ENCODE results near the gene CCND3. TPM values are rescaled to one million over a fixed set of nuclear protein-coding genes. Genes with fewer than 3 reads are reported as not detected.
A peak's percentile ranks its signal among the peaks of the same experiment; 100 is the strongest.
"Not testable (repeated sequence)": the region's sequence is repeated elsewhere in the genome, so short reads cannot be mapped to it uniquely, and the experiment has no call there.

CCND3 gene
- total RNA-seq, 2 donors from 2014 or later, result 131 to 170 TPM

DNA sequence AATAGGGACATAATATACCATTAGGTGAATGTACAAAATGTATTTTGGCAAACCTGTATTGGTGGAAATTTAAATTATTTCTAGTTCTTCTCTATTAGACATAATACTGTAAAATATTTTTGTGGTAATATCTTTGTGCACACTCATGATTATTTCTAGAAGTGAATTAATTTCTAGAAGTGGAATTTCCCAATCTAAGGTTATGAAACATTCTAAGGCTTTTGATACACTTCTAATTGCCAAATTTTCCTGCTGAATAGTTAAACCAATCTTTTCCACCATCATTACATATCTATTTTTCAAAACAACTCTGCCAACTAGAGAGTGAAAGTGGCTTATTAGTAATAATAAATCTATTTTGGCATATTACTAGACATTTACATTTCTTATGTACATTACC lies 1.8 kb upstream of the CCND3 start:
- TF ChIP-seq, protein P1, sequence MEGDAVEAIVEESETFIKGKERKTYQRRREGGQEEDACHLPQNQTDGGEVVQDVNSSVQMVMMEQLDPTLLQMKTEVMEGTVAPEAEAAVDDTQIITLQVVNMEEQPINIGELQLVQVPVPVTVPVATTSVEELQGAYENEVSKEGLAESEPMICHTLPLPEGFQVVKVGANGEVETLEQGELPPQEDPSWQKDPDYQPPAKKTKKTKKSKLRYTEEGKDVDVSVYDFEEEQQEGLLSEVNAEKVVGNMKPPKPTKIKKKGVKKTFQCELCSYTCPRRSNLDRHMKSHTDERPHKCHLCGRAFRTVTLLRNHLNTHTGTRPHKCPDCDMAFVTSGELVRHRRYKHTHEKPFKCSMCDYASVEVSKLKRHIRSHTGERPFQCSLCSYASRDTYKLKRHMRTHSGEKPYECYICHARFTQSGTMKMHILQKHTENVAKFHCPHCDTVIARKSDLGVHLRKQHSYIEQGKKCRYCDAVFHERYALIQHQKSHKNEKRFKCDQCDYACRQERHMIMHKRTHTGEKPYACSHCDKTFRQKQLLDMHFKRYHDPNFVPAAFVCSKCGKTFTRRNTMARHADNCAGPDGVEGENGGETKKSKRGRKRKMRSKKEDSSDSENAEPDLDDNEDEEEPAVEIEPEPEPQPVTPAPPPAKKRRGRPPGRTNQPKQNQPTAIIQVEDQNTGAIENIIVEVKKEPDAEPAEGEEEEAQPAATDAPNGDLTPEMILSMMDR (IDR thresholded peaks at IDR 0.05), result no peak
- ATAC-seq (ENCODE audit: insufficient number of reproducible peaks, low FRiP score, low read depth) (no peak), DNase-seq (ENCODE audit: low spot score) (no peak)
- H3K4me3 ChIP-seq, result no peak overlapping the region
- H3K36me3 ChIP-seq, result no peaks in the 10 kb centered on the region
- no peaks in the 10 kb centered on the region for H3K9me3 ChIP-seq
- H3K27ac ChIP-seq, result no peak overlapping the region
- no peaks in the 10 kb centered on the region for H3K27me3 ChIP-seq (replicated peaks; ENCODE audit: insufficient read depth)
- peaks cover 24 to 29% of the 10 kb centered on the region in 2 donors for H3K4me1 ChIP-seq (ENCODE audit: control insufficient read depth in 1 of 2, low read depth in 2 of 2)

DNA sequence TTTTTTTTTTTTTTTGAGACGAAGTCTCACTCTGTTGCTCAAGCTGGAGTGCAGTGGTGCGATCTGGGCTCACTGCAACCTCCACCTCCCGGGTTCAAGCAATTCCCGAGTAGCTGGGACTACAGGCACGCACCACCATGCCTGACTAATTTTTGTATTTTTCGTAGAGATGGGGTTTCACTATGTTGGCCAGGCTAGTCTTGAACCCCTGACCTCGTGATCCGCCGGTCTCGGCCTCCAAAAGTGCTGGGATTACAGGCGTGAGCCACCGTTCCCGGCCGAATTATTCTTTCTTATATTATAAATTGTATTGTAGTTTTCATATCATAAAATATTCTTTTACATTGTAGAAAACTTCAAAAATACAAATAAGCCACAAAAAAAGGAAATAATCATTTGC lies 1.3 kb upstream of the CCND3 start:
- not testable (repeated sequence) for H3K4me3 ChIP-seq; H3K36me3 ChIP-seq; DNase-seq (ENCODE audit: low spot score); H3K27ac ChIP-seq; ATAC-seq (ENCODE audit: insufficient number of reproducible peaks, low FRiP score, low read depth); H3K27me3 ChIP-seq (replicated peaks; ENCODE audit: insufficient read depth); H3K9me3 ChIP-seq
- peaks cover 24 to 29% of the 10 kb centered on the region in 2 donors for H3K4me1 ChIP-seq (ENCODE audit: control insufficient read depth in 1 of 2, low read depth in 2 of 2)

DNA sequence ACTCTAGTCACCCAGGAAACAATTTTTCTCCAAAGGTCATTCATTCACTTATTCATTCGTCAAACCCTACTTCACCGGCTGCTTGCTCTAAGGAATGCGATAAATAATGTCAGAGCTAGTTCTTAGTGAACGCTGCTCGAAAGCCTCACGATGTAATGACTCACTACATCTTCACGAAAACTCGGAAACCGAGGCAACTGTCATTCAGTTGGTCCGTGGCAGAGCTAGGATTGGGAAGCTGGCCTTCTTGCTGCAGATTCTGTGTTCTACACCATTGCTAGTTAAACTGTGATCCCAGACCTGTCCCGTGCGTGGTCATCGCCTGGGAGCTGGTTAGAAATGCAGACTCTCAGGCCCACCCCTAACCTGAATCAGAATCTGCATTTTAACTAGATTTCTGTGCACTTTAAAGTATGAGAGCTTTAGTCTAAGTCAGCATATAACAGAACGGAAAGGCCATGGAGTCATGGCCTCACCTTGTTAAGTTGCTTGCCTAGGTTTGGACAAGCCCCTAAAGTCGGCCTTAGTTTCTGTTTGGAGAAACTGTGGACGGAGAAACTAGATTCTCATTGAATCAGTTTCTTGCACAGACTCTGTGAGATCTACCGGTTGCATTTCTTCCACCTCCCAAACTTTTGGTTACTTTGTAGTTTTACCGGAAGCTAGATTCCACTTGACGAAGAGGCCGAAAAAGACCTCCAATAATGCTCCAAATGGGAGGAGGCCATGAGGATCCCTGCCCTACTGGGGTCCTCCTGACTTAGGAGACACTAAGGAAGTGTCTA lies 651 bp upstream of the CCND3 start:
- Histone ChIP-seq H3K27me3 (replicated peaks; ENCODE audit: insufficient read depth) (no peaks in the 10 kb centered on the region), H3K9me3 (no peaks in the 10 kb centered on the region), H3K4me3 (peak overlapping the region; percentile 83), H3K27ac (peak overlapping the region; percentile 71 to 83), H3K4me1 (ENCODE audit: control insufficient read depth in 1 of 2, low read depth in 2 of 2) (peaks cover 24 to 29% of the 10 kb centered on the region in 2 donors), H3K36me3 (no peaks in the 10 kb centered on the region)
- ATAC-seq (ENCODE audit: insufficient number of reproducible peaks, low FRiP score, low read depth) (peak; percentile 36), DNase-seq (ENCODE audit: low spot score) (no peak)
- TF ChIP-seq, protein P1 (IDR thresholded peaks at IDR 0.05), result no peak

DNA sequence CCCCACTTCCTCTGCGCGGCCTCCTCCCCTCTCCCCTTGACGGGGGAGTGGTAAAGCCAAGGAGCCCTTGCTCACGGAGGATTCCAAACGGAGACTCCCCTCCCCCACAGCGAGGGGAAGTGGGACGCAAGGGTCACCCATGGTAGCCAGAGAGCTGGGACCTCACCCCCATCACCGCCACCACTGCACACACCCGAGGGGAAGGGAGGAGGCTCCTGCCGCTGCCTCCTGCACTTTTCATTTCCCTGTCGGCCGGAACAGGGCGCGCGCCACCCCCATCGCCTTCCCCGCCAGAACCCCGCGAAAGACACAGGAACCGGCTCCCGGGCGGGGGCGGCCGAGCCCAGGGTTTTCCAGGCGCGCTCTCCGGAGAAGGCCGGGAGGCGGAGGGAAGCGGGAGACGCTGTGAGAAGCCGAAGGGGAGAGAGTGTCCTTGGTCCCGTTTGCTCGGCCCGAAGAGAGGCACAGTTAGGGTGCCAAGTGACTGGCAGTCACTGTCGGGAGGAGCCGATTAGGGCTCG lies 789 bp downstream of the CCND3 start:
- Histone ChIP-seq H3K4me1 (ENCODE audit: control insufficient read depth in 1 of 2, low read depth in 2 of 2) (peaks cover 31 to 39% of the 10 kb centered on the region in 2 donors), H3K9me3 (no peaks in the 10 kb centered on the region), H3K4me3 (peak overlapping the region; percentile 83), H3K36me3 (peaks cover 8% of the 10 kb centered on the region), H3K27ac (peak overlapping the region; percentile 55 to 65), H3K27me3 (replicated peaks; ENCODE audit: insufficient read depth) (no peaks in the 10 kb centered on the region)
- TF ChIP-seq, protein P1 (IDR thresholded peaks at IDR 0.05), result no peak
- ATAC-seq (ENCODE audit: insufficient number of reproducible peaks, low FRiP score, low read depth) (no peak), DNase-seq (ENCODE audit: low spot score) (no peak)

DNA sequence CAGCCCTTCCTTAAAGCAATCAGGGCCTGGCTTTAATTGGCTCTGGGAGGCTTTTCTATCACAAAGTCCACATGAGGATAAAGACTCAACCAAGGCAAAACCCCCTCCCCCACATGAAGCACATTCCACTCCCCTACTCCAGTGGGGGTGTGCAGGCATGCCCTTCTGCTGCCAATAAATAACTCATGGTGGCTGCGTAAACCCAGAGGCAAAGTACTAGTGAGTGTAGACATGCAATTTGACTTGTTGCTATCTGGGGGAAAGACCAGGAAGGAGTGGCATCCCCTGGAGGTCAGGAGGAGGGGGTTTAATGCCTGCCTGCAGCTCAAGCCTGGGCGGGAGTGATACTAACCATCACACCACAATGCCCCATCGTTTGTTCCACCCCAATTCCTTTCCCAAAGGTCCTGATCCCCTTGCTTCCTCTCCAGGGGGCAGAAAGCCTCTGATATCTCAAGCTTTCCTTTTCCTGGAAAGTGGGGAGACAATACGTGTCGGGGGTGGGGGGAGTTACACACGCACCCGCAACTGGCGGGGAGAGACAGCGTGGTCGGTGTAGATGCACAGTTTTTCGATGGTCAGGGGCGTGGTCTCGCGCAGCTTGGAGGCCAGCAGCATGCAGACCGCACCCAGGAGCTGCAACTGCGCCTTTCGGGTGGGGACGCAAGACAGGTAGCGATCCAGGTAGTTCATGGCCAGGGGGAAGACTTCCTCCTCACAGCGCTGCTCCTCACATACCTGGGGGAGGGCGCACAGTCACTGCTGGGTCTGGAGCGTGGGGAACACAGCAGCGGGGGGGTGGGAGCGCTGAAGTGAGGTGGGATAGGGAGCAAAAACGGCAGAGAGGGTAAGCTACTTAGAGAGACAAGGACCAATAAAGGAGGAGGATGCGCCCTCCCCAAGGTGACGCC lies 1.5 kb downstream of the CCND3 start:
- peak overlapping the region; percentile 83 for H3K4me3 ChIP-seq
- peaks cover 16% of the 10 kb centered on the region for H3K36me3 ChIP-seq
- ATAC-seq (ENCODE audit: insufficient number of reproducible peaks, low FRiP score, low read depth) (no peak), DNase-seq (ENCODE audit: low spot score) (no peak)
- peaks cover 31 to 41% of the 10 kb centered on the region in 2 donors for H3K4me1 ChIP-seq (ENCODE audit: control insufficient read depth in 1 of 2, low read depth in 2 of 2)
- no peaks in the 10 kb centered on the region for H3K27me3 ChIP-seq (replicated peaks; ENCODE audit: insufficient read depth)
- TF ChIP-seq, protein P1 (IDR thresholded peaks at IDR 0.05), result no peak
- H3K9me3 ChIP-seq, result no peaks in the 10 kb centered on the region
- H3K27ac ChIP-seq, result peak overlapping the region; percentile 55 to 65
